HG03457 (cell line): ENCODE data around the gene PFDN6.

Experiments used
- ATAC-seq: cut with Tn5 transposase; IDR thresholded peaks from one replicate; pipeline ENCODE4 v1.9.1; 2021; ENCODE audit warnings: moderate number of reproducible peaks; ENCODE audit not compliant: unreplicated experiment

Gene PFDN6

DNA sequence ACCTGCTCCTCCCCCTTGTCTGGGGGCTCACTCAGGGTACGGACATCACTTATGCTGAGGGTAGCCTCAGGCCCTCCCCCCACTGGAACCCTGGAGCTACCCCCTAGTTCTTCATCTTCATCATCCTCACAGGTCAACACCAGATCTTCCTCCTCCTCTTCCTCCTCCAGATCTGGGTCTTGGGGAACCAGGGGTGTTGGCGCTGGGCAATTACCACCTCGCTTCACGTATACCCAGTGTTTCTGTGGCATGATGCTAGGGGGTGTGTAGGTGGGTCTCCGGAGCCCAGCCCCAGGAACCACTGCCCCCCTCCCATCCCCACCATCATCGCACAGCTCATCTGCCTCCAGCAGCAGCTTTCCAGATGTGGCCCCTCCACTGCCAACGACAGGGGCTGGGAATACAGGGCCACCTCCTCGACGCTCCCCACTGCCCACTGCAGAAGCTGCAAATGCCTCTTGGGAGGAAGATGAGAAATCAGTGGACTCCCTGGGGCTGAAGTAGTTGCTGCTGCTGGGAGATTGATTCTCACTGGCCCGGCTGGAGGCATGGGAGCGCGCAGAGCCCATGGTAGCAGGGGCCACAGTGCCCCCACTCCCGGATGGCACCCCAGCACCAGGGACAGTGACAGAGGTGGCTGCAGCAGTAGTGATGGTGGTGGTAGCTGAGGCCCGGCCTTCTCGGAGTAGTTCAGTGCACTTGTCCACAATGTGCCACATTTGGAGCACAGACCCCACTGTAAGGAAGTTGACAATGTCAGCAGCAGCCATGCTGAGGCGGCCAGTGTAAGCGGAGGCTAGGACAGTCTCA is 26.6 kb downstream of the PFDN6 start:
- no peak for ATAC-seq

DNA sequence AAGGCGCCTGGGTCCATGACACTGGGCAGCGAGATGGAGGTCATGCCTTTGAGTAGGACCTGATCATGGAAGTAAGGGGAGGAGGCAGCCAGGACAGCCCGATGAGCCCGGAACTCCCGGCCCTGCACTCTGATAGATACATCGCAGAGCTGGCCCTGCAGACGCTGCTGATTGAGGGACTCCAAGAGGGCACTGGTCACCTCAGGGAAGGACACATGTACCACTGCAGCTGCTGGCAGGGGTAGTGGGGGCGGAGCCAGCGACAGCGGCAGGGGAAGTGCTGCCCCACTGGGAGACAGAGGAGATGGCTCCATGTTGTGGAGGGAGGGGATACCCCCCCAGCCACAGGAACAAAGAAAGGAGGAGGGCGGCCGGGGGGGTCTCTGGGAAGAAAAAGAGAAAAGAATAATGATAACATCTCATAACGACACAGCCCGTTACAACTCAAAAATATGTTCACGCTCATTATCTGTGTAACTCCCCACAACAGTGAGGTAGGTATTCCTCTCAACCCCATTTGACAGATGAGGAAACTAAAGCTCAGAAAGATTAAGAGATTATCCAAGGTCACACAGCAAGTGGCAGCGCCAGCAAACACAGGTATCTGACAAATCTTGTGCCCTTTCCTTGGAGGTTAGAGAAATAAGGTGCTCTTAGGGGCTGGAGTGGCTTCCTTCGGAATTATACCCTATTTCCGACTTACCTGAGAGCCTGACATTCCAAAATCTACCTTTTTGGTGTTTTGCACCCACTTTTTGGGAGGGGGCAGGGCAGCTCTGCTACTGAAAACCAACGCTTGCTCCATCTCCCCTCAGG is 27.4 kb downstream of the PFDN6 start:
- no peak for ATAC-seq

DNA sequence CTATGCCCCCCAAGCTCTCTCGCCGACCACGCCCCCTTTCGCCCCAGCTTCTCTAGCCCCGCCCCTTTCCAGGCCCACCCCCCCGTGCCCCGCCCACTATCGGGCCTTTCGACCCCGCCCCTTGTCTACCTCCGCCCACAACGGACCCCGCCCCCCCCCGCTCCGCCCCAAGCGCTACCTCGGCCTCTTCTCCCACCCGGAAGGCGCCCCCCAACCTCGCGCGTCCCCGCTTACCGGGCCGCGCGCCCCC is 27.9 kb downstream of the PFDN6 start:
- no peak for ATAC-seq

DNA sequence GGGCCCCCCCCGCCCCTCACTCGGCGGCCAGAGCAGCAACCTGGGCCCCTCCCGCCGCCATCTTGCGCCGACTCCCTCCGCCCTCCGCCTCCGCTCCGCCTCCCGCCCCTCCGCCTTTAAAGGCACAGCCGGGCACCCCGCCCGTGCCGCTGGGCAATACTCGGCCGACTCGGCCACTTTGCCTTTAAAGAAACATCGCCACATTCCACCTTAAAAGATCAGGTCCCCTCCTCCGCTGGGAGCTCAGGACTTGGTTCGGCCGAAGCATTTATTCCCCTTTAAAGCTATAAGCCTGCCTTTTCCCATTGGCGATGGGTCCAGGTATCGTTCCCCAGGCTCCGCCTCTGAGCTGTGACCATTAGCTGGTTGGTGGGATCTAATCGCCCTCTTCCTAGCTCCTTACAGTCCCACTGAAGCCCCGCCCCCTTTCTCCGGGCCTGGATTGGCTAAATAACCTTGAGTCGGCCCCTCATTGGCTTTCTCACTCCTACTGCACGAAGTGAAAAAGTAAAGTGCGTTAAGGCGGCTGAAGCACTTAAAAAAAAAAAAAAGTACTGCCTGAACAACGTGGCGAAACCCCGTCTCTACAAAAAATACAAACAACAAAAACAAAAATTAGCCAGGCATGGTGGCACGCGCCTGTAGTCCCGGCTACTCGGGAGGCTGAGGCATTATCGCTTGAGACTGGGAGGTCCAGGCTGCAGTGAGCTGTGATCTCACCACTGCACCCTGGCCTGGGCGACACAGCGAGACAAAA is 28.4 kb downstream of the PFDN6 start, which contains the start of gene ZBTB22:
ZBTB22 (minus strand) TSS at position 76 of the 757 bp plus-strand sequence. CDS start 828 bp downstream, outside the sequence.
- no peak for ATAC-seq

DNA sequence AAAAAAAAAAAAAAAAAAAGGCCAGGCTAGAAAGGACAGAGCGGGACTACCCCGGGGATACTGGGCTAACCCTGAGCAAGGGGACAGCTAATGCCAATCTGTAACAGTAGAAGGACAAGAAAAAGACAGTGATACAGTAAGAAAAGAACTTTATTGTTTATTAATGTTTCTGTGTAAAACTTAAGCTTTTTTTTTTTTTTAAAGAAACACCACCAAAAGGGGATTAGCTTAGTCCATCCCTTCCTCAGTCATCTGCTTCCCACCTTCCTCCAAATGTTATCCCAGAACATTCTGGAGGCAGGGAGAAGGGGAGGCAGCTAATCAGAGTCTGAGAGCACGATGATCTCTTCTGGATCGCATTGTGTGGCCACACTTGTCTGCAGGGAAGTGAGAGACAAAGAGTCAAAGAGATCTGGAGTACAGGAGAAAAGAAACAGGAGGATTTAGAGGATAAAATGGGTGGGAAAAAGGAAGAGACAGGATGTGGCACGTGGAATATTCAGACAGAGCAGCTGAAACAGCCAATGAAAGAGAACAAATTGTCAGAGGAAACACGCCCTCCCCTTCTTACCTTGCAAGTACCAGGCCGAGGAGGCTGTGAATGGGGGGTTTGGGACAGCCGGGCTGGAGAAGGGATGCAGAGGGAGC is 29.1 kb downstream of the PFDN6 start:
- ATAC-seq: no peak

DNA sequence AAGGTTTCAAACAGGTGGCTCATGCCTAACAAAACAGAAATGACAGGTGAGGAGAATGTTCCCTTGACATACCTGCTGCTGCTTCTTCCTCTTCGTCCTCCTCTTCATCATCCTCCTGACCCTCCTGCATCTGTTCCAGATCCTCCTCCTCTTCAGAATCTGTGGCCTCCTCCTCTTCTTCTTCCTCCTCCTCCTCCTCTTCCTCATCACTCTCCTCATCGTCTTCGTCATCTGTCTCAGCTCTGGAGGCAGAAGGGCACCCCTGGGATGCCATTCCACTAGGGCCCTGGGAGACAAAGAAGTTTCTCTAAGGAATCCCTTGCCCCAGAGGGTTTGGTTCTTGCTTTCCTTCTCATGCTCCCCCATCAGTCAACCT is 30.5 kb downstream of the PFDN6 start:
- ATAC-seq: no peak

DNA sequence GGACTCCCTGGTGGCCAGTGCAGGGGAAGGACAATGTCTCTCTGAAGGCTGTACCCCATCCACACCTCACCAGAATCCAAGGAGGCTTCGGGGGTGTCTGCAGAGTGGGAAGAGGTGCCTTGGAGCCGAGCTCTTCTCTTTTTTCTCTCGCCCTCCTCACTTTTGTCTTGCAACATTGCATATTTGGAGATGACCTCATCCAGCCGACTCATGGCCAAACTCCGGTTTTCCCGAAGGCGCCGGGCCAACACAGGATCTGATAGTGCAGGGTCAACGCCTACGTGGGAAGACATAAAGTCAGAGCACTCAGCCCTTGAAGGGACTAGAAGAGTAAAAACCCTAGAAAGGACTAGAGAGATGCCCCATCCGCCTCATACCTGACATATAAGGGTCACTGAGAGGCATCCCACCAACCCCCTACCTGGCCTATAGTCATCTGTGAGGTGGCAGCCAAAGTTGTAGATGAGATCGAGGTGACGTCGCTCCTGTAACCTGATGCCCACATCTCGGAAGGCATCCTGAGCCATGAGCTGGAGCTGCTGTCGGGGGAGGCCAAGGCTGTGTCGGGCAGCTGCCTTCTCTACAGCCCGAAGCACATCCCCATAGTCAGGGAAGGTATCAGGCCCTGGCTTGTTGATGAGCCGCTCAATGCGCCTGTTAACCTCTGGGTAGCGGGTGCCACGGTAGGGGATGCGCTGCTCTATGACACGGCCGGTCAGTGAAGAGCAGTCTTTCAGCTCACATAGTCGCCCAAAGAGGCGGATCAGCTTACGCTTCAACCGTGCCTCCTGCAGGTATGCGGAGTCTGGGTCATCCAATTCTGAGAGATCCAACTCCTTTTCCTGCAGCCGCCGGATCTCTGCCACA is 31.1 kb downstream of the PFDN6 start:
- no peak for ATAC-seq

DNA sequence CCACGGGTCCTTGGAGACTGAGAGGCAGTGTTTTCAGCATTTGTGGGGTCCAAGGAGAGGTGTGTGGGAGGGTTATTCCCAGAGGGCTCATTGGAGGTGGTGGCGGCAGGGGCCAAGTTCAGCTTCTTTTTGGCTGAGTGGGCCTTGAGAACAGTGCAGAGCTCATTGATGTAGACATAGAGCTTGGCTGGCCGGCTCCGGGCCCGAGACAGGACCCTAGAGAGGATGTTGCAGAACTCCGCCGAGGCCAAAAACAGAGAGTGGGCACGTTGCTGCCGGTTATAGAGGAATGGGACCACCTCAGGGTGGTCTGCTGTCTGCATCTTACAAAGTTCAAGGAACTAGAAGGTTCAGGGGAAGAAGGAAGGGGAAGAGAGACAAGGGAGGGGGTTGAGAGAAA is 31.8 kb downstream of the PFDN6 start:
- no peak for ATAC-seq

DNA sequence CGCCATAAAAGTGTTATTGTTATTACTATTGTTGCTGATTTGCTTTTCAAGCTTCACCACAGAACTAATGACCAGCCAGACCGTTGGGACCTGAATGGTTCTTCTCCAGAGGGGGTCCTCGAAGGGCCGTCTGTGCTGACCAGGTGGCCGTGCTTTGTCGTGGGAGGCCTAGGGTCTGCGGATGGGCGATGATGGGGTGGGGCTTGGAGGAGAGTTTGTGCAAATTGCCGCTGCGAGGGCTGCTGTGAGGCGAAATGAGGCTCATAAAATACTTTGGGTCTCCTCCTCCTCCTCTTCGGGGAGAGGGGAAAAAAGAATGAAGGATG is 34.2 kb downstream of the PFDN6 start:
- ATAC-seq: no peak

DNA sequence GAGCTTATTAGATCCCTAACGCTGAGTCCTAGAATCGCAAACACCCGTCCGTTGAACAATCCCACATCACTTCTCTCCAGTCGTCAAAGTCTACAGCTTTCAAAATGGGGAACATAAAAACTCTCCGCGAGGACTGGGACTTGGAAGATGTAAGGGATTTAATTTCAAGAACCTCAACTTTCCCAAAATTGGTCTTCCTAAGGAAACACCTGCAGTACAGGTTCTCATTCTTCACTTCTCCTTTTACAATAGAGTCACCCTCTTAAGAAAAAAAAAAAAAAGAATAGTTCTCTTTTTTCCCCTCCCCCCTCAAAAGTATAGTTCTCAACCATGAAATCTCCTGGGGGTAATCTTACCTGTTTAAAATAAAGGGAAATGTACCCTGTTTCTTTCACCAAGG is 34.7 kb downstream of the PFDN6 start:
- ATAC-seq: no peak

DNA sequence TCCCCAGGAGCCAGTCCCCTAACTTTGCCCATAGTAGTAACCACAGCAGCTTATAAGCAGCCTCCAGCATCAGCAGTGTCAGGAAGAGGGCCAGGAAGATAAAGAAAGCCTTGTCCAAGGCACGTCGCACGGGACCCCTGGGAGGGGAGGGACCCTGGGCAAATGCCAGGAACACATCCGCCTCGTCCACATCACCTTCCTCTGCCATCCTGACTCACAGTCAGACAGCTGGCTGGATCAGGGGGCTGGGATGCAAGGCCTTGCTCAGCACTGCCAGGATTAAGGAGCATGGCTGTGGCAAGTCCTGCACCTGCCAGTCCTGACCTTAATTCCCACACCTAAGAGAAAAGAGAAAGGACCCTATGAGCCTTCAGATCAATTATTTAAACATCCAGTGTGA is 39.7 kb downstream of the PFDN6 start:
- ATAC-seq: no peak

DNA sequence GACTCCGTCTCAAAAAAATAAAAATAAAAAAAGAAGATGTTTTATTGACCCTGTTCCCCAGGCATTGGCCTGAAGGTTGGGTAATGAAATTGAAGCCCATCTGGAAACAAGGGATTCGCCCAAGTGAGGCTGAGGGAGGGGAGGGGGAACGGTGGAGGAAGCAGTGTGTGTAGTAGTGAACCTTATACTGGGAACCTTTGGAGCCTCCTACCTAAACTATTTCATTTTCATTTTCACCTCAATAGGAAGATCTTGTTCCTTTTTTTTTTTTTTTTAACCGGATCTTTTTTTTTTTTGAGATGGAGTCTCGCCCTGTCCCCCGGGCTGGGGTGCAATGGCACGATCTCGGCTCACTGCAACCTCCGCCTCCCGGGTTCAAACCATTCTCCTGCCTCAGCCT is 41.3 kb downstream of the PFDN6 start:
- no peak for ATAC-seq

DNA sequence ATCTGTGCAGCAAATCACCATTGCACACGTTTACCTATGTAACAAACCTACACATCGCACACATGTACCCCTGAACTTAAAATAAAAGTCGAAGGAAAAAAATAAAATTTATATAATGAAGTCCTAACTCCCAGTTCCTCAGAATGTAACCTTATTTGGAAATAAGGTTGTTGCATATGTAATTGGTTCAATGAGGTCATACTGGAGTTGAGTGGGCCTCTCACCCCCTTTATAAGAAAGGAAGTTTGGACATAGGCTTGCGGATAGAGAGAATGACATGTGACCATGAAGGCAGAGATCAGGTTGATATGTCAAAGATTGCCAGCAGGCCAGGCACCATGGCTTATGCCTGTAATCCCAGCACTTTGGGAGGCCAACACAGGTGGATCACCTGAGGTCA is 44.3 kb downstream of the PFDN6 start:
- no peak for ATAC-seq

DNA sequence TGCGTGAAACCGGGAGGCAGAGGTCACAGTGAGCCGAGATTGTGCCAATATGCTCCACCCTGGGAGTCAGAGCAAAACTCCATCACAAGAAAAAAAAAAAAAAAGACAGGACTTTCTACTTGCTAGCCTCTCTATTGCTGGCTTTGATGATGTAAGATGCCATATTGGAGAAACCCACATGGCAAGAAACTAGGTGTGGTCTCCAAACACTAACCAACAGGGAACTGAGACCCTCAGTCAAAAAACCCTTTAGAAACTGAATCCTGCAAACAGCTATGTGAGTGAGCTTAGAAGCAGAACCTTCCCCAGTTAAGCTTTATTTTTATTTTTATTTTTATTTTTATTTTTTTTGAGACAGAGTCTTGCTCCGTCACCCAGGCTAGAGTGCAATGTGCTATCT is 46.5 kb downstream of the PFDN6 start:
- no peak for ATAC-seq

DNA sequence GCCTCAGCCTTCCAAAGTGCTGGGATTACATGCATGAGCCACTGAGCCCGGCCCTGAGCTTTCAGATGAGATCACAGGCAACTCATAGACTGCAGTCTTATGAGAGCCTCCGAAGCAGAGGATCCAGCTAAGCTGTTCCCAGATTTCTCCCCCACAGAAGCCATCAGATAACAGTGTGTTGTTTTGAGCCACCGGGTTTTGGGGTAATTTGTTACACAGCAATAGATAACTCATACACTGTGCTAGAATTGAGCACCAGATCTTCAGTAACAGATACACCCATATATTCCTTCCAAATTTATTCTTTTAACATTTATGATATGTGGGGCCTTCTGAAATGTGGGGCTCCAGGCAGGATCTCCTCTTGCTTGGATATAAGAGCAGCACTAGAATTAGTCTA is 47.1 kb downstream of the PFDN6 start:
- ATAC-seq: no peak

DNA sequence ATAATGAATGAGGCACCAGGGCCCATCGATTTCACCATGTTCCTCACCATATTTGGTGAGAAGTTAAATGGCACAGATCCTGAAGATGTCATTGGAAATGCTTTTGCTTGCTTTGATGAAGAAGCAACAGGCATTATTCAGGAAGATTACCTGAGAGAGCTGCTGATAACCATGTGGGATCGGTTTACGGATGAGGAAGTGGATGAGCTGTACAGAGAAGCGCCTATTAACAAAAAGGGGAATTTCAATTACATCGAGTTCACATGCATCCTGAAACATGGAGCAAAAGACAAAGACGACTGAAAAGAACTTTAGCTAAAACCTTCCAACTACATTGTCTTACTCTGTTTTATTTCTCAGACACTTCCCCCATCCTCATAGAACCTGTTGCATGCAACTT is 49.8 kb downstream of the PFDN6 start:
- ATAC-seq: no peak
